Stimulated activated CD8-positive, alpha-beta memory T cell treated with anti-CD3 and anti-CD28 coated beads, Interleukin-7, amount 100 ng/mL, for 48 hours (primary cell): ENCODE measurements around the gene ITM2B.
"Not testable (repeated sequence)": the region's sequence is repeated elsewhere in the genome, so short reads cannot be mapped to it uniquely, and the experiment has no call there.

Source experiments
- DNase-seq, 2 donors: peaks; one replicate each; pipeline ENCODE4 v3.0.0-alpha.2; 2020; ENCODE audit warnings: low read depth in 1 of 2; ENCODE audit errors: extremely low read depth in 1 of 2

ITM2B gene

GRCh38 chr13:48233046-48233888 is at the start of gene ITM2B:
ITM2B (plus strand) TSS chr13:48233206; CDS start chr13:48233361, 155 bp downstream.
- DNase-seq = peak; percentile 31 to 40

GRCh38 chr13:48184260-48184659 is 48.7 kb upstream of the ITM2B start:
- DNase-seq = no peak

- DNase-seq = no peak
These were observed 48.0 kb upstream of the ITM2B start for GRCh38 chr13:48185018-48185417.

GRCh38 chr13:48186722-48187121 is 46.3 kb upstream of the ITM2B start:
- no peak for DNase-seq

- no peak for DNase-seq
These were observed 44.9 kb upstream of the ITM2B start for GRCh38 chr13:48188131-48188530.

- no peak for DNase-seq
These were observed 44.4 kb upstream of the ITM2B start for GRCh38 chr13:48188601-48189000.

GRCh38 chr13:48189171-48189570 is 43.8 kb upstream of the ITM2B start:
- no peak for DNase-seq

GRCh38 chr13:48192411-48192935 is 40.5 kb upstream of the ITM2B start:
- DNase-seq = no peak

- DNase-seq = no peak
These were observed 38.6 kb upstream of the ITM2B start for GRCh38 chr13:48194379-48194754.

- no peak for DNase-seq
These were observed 33.5 kb upstream of the ITM2B start for GRCh38 chr13:48199404-48199946.

GRCh38 chr13:48201044-48201443 is 32.0 kb upstream of the ITM2B start:
- DNase-seq = no peak

- not testable (repeated sequence) for DNase-seq
These were observed 25.8 kb upstream of the ITM2B start for GRCh38 chr13:48207207-48207606.

- DNase-seq = no peak
These were observed 22.8 kb upstream of the ITM2B start for GRCh38 chr13:48210178-48210577.

- peak in 1 of 2 donors; percentile 42 for DNase-seq
These were observed 18.4 kb upstream of the ITM2B start for GRCh38 chr13:48214519-48215121.

GRCh38 chr13:48215511-48216203 is 17.3 kb upstream of the ITM2B start:
- DNase-seq = not testable (repeated sequence)

- DNase-seq = no peak
These were observed 16.7 kb upstream of the ITM2B start for GRCh38 chr13:48216204-48216711.

GRCh38 chr13:48220592-48220980 is 12.4 kb upstream of the ITM2B start:
- DNase-seq = peak in 1 of 2 donors; percentile 20

- no peak for DNase-seq
These were observed 11.9 kb upstream of the ITM2B start for GRCh38 chr13:48220981-48221685.

GRCh38 chr13:48221686-48222187 is 11.3 kb upstream of the ITM2B start:
- DNase-seq = no peak
